GM19238 (cell line): ENCODE results near the gene RPS6KB2.
"Not testable (repeated sequence)": the region's sequence is repeated elsewhere in the genome, so short reads cannot be mapped to it uniquely, and the experiment has no call there.

Source experiments
- DNase-seq: peaks from one replicate; pipeline ENCODE4 v3.0.0; 2011; ENCODE audit warnings: low spot score; ENCODE audit not compliant: insufficient read length

The RPS6KB2 gene

DNA sequence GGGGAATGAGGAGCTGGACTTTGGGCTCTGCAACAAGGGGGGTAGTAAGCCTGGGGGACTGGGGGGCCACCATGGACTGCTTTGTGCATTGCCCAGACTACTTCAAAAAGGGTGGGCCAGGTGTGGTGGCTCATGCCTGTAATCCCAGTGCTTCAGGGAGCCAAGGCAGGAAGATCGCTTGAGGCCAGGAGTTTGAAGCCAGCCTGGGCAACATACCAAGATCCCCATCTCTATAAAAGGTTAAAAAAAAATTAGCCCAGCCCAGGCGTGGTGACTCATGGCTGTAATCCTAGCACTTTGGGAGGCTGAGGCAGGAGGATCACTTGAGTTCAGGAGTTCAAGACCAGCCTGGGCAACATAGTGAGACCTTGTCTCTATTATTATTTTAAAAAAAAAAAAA lies 37.2 kb downstream of the RPS6KB2 start:
- DNase-seq = not testable (repeated sequence)

DNA sequence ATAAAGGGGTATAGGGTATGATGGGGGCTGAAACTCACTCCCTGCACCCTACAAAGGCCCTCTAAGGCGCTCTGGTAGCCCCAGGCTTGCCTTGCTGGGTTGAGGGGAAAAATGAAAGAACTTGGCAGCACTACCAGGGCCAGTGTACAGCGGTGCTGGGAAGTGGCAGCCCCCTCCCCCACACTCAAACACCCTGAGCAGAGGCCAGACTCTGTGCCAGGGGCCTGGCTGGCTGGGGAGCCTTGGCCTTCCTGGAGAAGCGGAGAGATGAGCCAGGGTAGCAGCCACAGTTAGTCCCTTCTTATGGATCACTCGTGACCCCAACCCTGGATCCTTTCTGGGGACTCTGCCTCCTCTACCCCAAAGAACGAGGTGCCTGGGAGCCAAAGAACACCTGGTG lies 38.1 kb downstream of the RPS6KB2 start:
- DNase-seq = no peak

DNA sequence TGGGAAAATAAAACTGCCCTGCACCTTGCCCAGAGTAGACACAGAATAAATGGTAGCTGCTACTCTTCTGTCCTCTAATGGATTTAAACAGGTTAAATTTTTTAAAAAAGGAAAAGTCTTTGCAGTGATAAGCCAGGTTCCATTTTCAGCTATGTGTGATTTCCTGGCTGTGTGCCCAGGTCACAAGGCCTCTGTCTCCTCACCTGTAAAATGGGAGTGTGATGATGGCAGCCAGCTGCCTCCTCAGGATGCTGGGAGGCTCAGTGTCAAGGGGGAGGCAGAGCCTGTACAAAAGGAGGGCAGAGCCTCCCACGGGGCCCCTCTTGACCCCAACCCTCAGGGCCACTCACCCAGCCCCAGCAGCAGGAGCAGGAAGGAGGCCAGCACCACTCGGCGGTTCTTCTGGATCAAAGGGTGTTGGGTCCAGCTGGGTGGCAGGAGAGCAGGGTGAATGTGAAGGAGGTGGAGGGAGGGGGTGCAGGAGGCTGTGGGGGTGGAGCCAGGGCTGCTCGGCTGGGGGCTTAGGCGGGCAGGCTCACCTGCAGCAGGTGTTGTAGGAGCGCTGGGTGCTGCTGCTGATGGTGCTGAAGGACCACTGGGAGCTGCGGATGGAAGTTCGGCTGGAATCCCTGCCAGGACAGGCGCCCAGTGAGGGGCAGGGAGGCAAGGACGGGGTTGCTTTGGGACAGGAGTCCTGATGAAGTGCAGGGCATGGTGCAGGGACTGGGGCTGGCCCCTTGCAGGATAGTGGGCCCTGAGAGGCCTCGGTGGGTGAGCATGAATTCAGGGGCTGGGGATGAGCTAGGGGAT lies 38.9 kb downstream of the RPS6KB2 start:
- no peak for DNase-seq

GRCh38 chr11:67468056-67468455 lies 39.8 kb downstream of the RPS6KB2 start:
- no peak for DNase-seq

DNA sequence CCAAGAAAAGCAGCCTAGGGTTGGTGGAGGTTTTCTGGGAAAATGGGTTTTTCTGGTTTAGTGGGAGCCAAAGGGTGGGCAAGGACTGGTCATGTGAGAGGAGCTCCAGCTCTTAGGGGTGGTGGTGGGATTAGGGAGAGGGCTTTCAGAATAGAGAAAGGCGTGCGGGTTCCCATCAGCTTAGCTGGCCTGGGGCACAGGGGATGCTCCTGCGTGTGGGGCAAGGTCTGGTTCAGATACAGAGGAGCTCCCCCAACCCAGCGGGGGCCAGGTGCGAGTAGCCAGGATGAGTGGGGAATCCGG lies 40.1 kb downstream of the RPS6KB2 start:
- no peak for DNase-seq

DNA sequence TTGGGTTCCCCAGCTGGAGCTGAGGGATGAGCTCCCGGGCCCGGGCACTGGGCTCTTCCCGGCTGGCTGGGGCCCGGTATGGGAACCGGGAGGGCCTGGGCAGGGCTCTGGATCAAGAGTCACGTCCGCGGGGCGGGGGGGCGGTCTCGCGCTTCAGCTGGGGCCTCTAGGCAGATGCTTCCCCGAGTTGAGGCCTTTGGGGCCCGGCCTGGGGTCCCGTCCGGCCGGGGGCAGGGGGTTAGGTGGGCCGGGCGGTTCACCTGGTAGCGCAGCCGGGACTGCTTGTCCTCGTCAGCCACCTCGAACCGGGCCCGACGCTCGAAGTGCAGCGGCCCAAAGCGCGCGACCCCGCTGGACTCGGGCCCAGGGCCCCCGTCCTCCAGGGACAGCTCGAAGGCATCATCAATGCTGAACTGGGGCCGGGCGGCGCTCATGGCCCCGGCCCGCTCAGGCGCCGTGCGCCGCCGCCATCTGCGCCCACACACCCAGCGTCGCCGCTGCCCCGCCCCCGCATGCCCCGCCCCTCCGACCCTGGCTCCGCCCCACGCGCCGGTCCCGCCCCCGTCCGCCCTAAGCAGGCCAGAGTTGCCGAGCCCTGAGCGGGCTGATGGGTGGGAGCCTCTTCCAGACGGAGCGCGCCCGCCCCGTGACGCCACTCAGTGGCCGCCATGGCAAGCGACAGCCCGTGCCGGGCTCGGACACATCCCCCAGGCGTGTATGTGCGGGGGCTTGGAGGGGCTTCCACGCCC lies 40.6 kb downstream of the RPS6KB2 start, which contains the start of gene TMEM134:
TSS of gene TMEM134 (minus strand) at position 493 of the 749 bp plus-strand sequence. CDS start at position 434, 59 bp downstream.
- peak; percentile 93 for DNase-seq

GRCh38 chr11:67469508-67469811 lies 41.2 kb downstream of the RPS6KB2 start:
- no peak for DNase-seq

- DNase-seq = no peak
Observed at GRCh38 chr11:67470337-67471002, 42.2 kb downstream of the RPS6KB2 start.

DNA sequence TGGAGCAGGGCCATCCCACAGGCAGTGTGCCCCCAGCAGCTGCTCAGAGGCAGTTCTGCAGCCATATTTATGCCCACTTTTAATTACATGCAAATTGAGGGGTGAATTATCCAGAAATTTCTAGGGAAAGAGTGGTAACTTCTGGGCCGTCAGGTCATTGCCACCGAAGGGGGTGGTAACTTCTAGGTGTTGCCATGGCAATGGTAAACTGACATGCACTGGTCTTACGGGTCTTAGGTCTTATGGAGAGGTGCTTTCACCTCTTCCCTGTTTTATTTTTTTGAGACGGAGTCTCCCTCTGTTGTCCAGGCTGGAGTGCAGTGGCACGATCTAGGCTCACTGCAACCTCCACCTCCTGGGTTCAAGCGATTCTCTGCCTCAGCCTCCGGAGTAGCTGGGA lies 44.6 kb downstream of the RPS6KB2 start:
- no peak for DNase-seq

- DNase-seq = not testable (repeated sequence)
Observed at GRCh38 chr11:67476692-67477091, 48.4 kb downstream of the RPS6KB2 start.

DNA sequence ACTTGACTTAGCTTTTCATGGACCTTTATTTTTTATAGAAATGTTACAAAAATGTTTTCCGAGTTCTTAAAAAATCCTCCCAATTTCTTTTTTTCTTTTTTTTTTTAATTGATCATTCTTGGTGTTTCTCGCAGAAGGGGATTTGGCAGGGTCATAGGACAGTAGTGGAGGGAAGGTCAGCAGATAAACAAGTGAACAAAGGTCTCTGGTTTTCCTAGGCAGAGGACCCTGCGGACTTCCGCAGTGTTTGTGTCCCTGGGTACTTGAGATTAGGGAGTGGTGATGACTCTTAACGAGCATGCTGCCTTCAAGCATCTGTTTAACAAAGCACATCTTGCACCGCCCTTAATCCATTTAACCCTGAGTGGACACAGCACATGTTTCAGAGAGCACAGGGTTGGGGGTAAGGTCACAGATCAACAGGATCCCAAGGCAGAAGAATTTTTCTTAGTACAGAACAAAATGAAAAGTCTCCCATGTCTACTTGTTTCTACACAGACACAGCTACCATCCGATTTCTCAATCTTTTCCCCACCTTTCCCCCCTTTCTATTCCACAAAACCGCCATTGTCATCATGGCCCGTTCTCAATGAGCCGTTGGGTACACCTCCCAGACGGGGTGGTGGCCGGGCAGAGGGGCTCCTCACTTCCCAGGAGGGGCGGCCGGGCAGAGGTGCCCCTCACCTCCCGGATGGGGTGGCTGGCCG lies 49.2 kb downstream of the RPS6KB2 start:
- not testable (repeated sequence) for DNase-seq

GRCh38 chr11:67482275-67482826 lies 54.1 kb downstream of the RPS6KB2 start:
- no peak for DNase-seq

DNA sequence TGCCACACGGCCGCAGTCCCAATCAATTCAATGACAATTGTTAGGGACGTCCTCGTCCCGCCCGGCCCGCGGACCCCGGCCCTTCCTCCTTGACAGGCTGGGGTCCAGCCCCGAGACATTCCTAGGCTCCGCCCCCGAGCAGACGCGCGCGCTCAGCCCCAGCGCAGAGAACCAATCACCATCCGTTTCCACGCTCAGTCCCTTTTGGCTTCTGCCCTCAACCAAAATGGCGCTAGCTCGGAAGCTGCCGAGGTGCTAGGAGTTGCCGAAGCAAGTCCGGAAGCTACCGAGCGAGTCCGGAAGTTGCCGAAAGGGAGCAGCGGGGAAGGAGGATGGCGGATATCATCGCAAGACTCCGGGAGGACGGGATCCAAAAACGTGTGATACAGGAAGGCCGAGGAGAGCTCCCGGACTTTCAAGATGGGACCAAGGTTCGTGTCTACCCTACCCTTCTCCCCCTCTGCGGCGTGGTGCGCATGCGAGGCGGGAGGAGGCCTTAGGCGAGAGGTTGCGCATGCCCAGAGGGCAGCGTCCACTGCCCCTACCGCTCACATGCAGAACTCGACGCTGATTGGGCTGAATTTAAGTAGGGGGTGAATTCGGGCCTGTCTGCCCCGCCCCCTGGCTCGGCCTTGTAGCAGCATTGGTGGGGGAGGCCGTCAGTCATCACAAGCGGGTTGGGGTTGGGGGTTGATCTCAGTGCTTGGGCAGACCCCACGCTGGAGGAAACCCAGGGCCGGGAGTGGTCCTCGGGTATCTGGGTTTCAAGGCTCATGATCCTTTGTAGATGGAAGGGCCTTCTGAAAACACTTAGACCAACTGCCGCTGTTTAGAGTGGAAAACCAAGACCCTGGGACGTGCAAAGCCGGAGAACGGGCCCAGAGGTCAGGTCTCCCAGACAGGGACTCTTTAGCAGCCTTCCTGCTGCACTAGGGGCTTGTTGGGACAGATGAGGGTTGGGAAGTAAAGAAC lies 54.8 kb downstream of the RPS6KB2 start, which contains the start of gene AIP:
TSS of gene AIP (plus strand) at position 200 of the 972 bp plus-strand sequence. CDS start at position 333, 133 bp downstream.
- peak; percentile 99 for DNase-seq

GRCh38 chr11:67483831-67484665 lies 55.8 kb downstream of the RPS6KB2 start:
- no peak for DNase-seq

- DNase-seq = no peak
Observed at GRCh38 chr11:67484847-67485311, 56.6 kb downstream of the RPS6KB2 start.
